Fibroblast of peridontal ligament (primary cell): Measurements from ENCODE around the gene TRHDE.
A peak's percentile ranks its signal among the peaks of the same experiment; 100 is the strongest.

Source experiments
- DNase-seq: peaks from one replicate; pipeline ENCODE4 v3.0.0-alpha.2; 2010; ENCODE audit errors: extremely low read depth

The TRHDE gene

DNA sequence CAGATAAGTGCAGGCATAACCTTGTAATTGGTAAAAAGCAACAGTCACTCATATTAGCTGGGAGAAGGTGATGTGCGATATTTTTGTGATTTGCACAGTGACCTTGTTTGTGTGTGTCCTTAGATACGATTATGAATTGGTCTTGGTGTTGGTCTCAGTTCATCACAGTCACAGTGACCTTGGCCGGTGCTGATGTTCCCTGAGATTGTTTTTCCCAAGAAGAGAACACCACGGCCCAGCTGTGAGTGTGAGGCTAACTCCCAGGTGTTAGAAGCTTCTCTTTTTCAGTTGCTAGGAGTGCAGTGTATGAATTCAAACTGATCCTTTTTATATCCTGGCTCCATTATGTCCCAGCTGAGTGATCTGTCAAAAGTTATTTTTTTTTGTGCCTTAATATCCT is 46.2 kb downstream of the TRHDE start:
- no peak for DNase-seq

GRCh38 chr12:72323881-72324280 is 51.7 kb downstream of the TRHDE start:
- DNase-seq, result peak; percentile 26

DNA sequence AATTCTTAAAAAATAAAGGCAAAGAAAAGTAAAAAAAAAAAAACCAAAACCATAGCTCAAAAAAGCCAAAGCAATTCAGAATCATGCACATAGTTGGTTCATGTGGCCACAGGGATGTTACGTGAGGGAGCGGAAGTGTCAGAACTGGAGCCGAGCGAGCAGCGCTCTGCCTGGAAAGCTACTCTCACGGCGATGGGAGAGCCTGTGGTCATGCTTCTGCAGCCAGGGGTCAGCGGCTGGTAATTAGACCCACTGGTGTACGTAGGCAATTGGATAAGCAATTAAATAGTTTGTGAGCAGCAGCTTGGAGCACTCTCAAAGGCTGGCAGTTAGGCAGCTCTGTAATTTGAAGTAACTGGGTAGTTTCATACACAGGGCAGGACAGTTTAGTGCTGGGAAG is 58.1 kb downstream of the TRHDE start:
- DNase-seq, result peak; percentile 57

- DNase-seq, result no peak
Measured at GRCh38 chr12:72330784-72331183, 58.6 kb downstream of the TRHDE start.

- DNase-seq, result no peak
Measured at GRCh38 chr12:72337382-72337781, 65.2 kb downstream of the TRHDE start.

- DNase-seq, result no peak
Measured at GRCh38 chr12:72337946-72338345, 65.8 kb downstream of the TRHDE start.

- no peak for DNase-seq
Measured at GRCh38 chr12:72338437-72338836, 66.3 kb downstream of the TRHDE start.

DNA sequence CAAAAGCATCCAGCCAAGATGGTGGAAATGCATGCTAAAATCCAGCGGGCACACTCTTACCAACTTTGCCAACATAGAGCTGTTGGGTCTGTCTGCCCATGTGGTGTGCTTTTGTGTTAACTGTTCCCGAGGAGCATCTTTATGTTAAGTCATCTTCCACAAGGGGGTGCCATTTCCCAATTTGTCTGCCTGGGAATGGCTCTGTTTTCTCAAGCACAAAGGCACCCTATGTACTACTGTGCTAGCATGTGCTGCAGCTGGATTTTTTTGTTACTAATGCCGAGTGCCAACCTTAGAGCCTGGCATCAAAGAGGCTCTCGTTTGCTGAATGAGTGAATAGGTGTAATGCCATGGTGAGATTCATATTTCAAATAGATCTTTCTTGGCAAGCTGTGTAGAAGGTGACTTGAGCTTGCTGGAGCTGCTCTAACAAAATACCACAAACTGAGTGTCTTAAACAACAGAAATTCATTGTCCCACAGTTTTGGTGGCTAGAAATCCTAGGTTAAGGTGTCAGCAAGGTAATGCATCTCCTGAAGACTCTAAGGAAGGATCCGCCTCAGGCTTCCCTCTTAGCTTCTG is 74.3 kb downstream of the TRHDE start:
- peak; percentile 80 for DNase-seq

- no peak for DNase-seq
Measured at GRCh38 chr12:72349491-72349890, 77.3 kb downstream of the TRHDE start.

DNA sequence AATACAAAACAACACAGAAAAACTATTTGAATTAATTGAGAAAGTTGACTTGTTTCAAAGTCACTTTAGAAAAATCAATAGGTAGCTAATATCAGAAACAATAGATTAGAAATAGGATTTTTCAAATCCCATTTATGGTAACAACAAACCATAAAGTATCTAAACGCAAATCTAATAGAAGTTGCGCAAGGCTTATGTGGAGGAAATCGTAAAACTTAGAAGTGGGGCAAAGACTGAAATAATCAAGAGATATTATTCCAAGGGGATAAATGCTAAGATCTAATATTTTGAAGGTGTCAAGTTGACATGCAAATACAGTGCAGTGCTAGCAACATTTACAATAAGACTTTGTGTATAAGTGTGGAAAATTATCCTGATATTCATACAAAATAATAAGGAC is 87.2 kb downstream of the TRHDE start:
- DNase-seq, result no peak

DNA sequence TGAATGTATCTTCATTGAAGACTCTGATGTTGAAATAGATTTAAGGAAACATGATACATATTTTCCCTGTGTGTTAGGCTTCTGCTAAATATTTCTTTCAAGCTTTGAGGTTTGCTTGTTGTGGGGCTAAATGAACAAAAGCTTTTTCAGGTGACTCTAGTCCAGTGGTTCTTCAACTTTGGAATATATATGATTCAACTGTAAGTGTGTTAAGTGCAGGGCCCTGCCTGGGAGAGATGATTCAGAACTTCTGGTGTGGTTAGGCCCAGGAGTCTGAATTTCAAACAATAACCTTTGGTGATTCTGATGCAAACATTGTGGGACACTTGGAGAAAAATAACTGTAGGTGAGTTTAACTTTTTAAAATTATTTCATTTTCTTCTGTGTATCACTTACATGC is 93.0 kb downstream of the TRHDE start:
- no peak for DNase-seq

DNA sequence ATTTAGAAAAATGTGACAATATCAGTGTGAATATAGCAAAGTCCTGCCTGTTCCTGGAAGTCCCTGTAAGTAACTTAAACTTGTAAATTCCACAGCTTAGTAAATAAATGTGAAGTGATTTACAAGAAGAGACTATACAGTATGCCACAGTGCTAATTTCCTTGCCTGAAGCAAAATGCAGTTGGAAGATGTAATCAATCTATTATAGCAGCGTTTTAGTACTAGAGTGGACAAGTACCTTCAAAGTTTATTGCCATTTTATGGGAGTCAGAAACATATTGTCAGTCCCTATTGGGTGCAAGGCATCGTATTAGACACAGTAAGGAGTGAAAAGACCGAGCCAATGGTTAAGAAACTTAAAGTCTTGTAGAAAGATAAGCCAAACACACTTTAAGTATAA is 94.1 kb downstream of the TRHDE start:
- DNase-seq, result no peak

GRCh38 chr12:72368298-72368697 is 96.1 kb downstream of the TRHDE start:
- no peak for DNase-seq

- DNase-seq, result no peak
Measured at GRCh38 chr12:72368719-72369422, 96.7 kb downstream of the TRHDE start.

DNA sequence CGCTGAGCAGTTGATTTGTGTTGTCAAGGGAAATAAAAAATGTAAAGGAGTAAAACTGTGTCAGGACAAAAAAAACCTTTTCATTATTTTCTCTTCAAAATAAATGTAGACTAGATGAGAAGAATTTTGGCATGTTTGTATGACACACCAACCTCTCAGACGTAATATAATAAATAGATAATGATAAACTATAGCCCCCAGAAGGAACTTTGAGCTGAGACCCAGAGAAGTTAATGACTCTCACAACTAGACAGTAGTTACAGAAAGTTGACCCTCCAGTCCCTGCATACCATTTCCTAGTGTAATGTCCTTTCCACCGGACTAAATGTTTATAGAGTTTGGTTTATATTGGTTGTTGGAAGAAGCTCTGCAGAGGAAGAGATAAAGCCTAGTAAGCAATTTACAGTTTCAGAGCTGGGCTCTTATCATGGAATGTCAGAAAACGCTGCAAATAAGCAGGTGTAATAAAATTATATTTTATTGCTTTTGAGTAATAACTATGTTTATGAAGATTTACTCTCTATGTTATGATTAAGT is 97.3 kb downstream of the TRHDE start:
- no peak for DNase-seq

GRCh38 chr12:72380441-72380840 is 108.3 kb downstream of the TRHDE start:
- no peak for DNase-seq

GRCh38 chr12:72388322-72388721 is 116.2 kb downstream of the TRHDE start:
- DNase-seq, result no peak

DNA sequence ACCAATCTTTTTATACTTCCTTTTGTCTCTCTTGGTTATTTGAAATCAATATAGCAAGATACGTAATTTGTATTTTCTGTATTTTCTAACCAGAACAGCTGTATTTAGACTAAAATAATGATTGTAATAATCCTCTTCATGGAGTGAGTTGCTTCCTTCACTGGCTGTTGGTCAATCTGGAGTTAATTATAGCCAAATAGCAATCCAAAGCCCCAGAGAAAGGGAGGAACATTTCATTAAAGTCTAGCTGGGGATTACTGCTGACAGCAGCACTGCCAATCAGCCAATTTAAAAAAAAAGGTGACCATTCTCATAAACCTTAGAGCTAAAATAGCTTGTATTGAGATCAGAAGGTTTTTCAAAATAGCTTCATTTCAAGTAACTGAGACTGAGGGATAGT is 118.0 kb downstream of the TRHDE start:
- peak; percentile 43 for DNase-seq

DNA sequence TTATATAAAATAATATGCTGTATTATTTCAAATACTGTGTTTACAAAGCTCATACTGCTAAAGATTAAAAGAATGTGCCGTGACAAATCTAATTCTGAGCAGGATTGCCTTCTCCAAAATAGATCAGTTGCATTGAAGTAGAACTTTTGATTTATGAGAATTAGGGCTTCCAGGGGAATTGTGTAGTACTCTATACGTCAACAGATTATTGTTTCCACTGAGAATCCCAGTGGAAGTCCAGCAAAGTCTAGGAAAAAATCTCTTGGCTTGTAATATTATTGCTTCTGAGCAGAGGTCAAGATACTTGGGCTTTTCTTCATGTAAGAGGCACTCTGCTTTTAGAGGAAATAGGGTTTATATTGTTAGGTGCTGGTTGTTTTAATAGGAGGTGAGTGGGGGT is 133.9 kb downstream of the TRHDE start:
- DNase-seq, result no peak

DNA sequence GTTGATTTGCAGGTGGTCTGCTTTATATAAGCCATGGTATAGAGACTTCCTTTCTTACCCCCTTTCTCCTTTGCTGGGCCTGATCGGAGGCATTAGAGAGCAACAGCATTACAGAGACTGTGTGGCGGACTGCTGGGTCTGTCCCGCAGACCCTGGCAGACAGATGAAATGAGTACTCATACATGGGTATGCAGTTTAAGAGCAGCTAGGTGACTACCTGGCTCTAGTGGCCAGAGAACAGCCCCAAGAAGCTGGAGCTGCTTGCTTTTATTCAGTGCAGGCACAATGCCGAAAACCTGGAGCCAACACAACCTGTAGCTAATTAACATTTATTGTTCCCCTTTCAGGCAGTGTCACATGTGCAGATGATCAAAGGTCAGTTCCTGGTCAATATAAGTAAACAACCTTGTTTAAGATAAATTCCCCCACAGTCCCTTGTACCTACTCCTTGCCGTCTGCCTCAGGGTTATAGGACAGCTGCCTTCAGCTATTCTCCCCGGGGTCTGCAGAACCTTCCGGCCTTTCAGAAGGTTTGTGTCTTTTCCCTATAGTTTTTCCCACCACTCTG is 160.0 kb downstream of the TRHDE start:
- DNase-seq, result no peak

- DNase-seq, result no peak
Measured at GRCh38 chr12:72433298-72433697, 161.1 kb downstream of the TRHDE start.

DNA sequence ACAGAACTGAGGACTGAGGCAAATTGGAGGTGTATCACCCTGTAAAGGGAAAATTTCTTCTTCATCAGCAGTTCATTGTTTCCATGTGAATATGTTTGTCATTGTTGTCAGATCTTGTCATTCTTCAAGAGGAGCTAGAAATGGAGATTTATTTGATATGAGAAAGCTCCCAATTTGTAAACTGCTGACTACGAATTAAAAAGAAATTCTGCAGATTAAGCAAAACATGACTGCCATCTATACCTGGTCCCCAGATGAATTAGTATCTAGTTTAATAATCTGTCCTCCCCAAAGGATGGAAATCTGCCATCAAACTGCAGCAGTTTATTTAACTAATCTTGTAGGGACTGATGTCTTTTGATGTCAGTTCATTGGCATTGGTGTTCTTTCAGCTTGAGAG is 162.8 kb downstream of the TRHDE start:
- DNase-seq, result no peak

- DNase-seq, result no peak
Measured at GRCh38 chr12:72442217-72442616, 170.0 kb downstream of the TRHDE start.
